Measurements from ENCODE around the gene SIX2. TPM values are rescaled to one million over a fixed set of nuclear protein-coding genes. Genes with fewer than 3 reads are reported as not detected.

The SIX2 gene
- total and polyA plus RNA-seq, 10 of the 15 experiments (the other 5 are each of a cell fraction or from before 2014, with no cell fraction given): not detected

- TF ChIP-seq SPI1 (IDR thresholded peaks at IDR 0.05; ENCODE audit: borderline replicate concordance, insufficient read depth, low read depth, low read length) (no peak), SMC3 (IDR thresholded peaks at IDR 0.05; ENCODE audit: borderline replicate concordance, low read length) (no peak)
Measured at GRCh38 chr2:45029215-45029614, 20.0 kb upstream of the SIX2 start (continued).

DNA sequence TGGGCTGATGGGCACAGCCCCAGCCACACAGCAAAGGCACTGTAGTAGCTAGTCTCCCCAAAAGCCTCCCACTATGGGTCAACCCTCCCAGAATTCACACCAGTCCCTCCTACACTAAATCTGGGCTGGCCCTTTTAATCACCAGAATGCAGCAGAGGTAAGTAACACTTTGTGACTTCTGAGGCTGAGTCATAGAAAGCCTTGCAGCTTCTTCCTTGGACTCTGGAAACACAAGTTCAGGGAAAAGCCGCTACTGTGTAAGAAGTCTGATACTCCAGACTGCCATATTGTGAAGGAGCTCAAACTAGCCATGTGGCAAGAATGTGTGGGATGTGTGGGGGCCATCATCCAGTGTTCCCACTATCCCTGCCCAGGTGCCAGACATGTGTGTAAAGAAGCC, 19.0 kb upstream of the SIX2 start:
- no peaks in the 10 kb centered on the region for H4K20me1 ChIP-seq (ENCODE audit: control insufficient read depth, insufficient read depth)
- no peaks in the 10 kb centered on the region for H3K79me2 ChIP-seq (ENCODE audit: control insufficient read depth, insufficient read depth, low read length)
- H3K9ac ChIP-seq (ENCODE audit: control insufficient read depth, insufficient read depth, low read length): no peak overlapping the region
- RAD21 ChIA-PET (ENCODE audit: unreplicated experiment): no interaction called here
- H3K27ac ChIP-seq (ENCODE audit: control insufficient read depth, insufficient read depth): no peak overlapping the region
- no peaks in the 10 kb centered on the region for H3K9me3 ChIP-seq (replicated peaks; ENCODE audit: control insufficient read depth, insufficient read depth, low read length)
- no peak overlapping the region for H3K4me3 ChIP-seq
- intact Hi-C loops (cut with micrococcal nuclease; ENCODE audit: unreplicated experiment) (no loop called here), in situ Hi-C loops (cut with MboI) (no loop called here)
- no peaks in the 10 kb centered on the region for H3K36me3 ChIP-seq (ENCODE audit: control insufficient read depth in 2 of 2, insufficient read depth in 2 of 2, low read length in 1 of 2)
- POLR2A ChIA-PET: no interaction called here
- H2AFZ ChIP-seq (ENCODE audit: control insufficient read depth, low read depth, low read length): no peak overlapping the region
- DNase-seq (ENCODE audit: low read depth, low spot score): no peak
- FAIRE-seq: no peak
- H3K4me1 ChIP-seq (ENCODE audit: control insufficient read depth, insufficient read depth, low read length): no peaks in the 10 kb centered on the region
- H3K4me2 ChIP-seq (ENCODE audit: control insufficient read depth, insufficient read depth): no peak overlapping the region
- TF ChIP-seq, protein P1, sequence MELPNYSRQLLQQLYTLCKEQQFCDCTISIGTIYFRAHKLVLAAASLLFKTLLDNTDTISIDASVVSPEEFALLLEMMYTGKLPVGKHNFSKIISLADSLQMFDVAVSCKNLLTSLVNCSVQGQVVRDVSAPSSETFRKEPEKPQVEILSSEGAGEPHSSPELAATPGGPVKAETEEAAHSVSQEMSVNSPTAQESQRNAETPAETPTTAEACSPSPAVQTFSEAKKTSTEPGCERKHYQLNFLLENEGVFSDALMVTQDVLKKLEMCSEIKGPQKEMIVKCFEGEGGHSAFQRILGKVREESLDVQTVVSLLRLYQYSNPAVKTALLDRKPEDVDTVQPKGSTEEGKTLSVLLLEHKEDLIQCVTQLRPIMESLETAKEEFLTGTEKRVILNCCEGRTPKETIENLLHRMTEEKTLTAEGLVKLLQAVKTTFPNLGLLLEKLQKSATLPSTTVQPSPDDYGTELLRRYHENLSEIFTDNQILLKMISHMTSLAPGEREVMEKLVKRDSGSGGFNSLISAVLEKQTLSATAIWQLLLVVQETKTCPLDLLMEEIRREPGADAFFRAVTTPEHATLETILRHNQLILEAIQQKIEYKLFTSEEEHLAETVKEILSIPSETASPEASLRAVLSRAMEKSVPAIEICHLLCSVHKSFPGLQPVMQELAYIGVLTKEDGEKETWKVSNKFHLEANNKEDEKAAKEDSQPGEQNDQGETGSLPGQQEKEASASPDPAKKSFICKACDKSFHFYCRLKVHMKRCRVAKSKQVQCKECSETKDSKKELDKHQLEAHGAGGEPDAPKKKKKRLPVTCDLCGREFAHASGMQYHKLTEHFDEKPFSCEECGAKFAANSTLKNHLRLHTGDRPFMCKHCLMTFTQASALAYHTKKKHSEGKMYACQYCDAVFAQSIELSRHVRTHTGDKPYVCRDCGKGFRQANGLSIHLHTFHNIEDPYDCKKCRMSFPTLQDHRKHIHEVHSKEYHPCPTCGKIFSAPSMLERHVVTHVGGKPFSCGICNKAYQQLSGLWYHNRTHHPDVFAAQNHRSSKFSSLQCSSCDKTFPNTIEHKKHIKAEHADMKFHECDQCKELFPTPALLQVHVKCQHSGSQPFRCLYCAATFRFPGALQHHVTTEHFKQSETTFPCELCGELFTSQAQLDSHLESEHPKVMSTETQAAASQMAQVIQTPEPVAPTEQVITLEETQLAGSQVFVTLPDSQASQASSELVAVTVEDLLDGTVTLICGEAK (IDR thresholded peaks at IDR 0.05; ENCODE audit: borderline replicate concordance): no peak
- TF ChIP-seq, protein P2, sequence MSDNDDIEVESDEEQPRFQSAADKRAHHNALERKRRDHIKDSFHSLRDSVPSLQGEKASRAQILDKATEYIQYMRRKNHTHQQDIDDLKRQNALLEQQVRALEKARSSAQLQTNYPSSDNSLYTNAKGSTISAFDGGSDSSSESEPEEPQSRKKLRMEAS (IDR thresholded peaks at IDR 0.05; ENCODE audit: low read depth, low read length): no peak
- H3K27me3 ChIP-seq (replicated peaks in 1 of 2; ENCODE audit: control insufficient read depth in 2 of 2, insufficient read depth in 2 of 2, low read length in 1 of 2): no peaks in the 10 kb centered on the region; a peak in 2 of 4 replicates
- SMC1A ChIA-PET (ENCODE audit: uncharacterized antibody, unreplicated experiment): no interaction called here
- 94% methylated on average over 1 of the region's 1 CpG for WGBS (ENCODE audit: insufficient coverage, insufficient replicate concordance, low lambda C conversion rate, missing lambda C conversion rate)
- CTCF ChIA-PET: no interaction called here
- ATAC-seq: no peak
- BruUV-seq (replicated peaks): no TSS peak
